GM21825 (cell line): ENCODE measurements around the gene MGMT.

Experiments used
- ATAC-seq: cut with Tn5 transposase; IDR thresholded peaks from one replicate; pipeline ENCODE4 v1.9.1; 2021; ENCODE audit warnings: mild to moderate bottlenecking, moderate library complexity; ENCODE audit not compliant: unreplicated experiment

Gene MGMT

GRCh38 chr10:129494176-129494575, 27.1 kb downstream of the MGMT start:
- ATAC-seq: no peak

- ATAC-seq: no peak
Observed at GRCh38 chr10:129494740-129495139, 27.7 kb downstream of the MGMT start.

- ATAC-seq: no peak
Observed at GRCh38 chr10:129495256-129495655, 28.2 kb downstream of the MGMT start.

- ATAC-seq: no peak
Observed at GRCh38 chr10:129495698-129496097, 28.7 kb downstream of the MGMT start.

- ATAC-seq: no peak
Observed at GRCh38 chr10:129497013-129497412, 30.0 kb downstream of the MGMT start.

GRCh38 chr10:129498680-129499079, 31.6 kb downstream of the MGMT start:
- no peak for ATAC-seq

GRCh38 chr10:129500617-129501339, 33.7 kb downstream of the MGMT start:
- no peak for ATAC-seq

GRCh38 chr10:129501652-129502436, 34.8 kb downstream of the MGMT start:
- peak; percentile 96 for ATAC-seq

- no peak for ATAC-seq
Observed at GRCh38 chr10:129502448-129502847, 35.4 kb downstream of the MGMT start.

GRCh38 chr10:129505500-129506075, 38.5 kb downstream of the MGMT start:
- no peak for ATAC-seq

- ATAC-seq: no peak
Observed at GRCh38 chr10:129506101-129506797, 39.2 kb downstream of the MGMT start.

GRCh38 chr10:129507216-129507889, 40.3 kb downstream of the MGMT start:
- ATAC-seq: no peak

GRCh38 chr10:129509155-129509554, 42.1 kb downstream of the MGMT start:
- ATAC-seq: no peak

GRCh38 chr10:129509835-129510234, 42.8 kb downstream of the MGMT start:
- no peak for ATAC-seq

- no peak for ATAC-seq
Observed at GRCh38 chr10:129511086-129511485, 44.0 kb downstream of the MGMT start.

GRCh38 chr10:129511758-129512157, 44.7 kb downstream of the MGMT start:
- no peak for ATAC-seq

GRCh38 chr10:129513312-129513711, 46.3 kb downstream of the MGMT start:
- no peak for ATAC-seq

- ATAC-seq: no peak
Observed at GRCh38 chr10:129514568-129515451, 47.8 kb downstream of the MGMT start.

GRCh38 chr10:129516846-129517679, 50.0 kb downstream of the MGMT start:
- ATAC-seq: no peak
